Tibial artery (tissue), 4 donors: ENCODE measurements around the gene OPN5.

ENCODE experiments used
- DNase-seq, 2 donors: peaks; one replicate each; pipeline ENCODE4 v3.0.0-alpha.2; 2019
- H3K27ac ChIP-seq, 2 donors: fragments of 200-600 bp; sonication (generic) in 1 of 2; 1 replicate in 1 of 2; 2 replicates in 1 of 2; pipeline ENCODE4 v1.5.1; 2018 to 2019; ENCODE audit warnings: mild to moderate bottlenecking in 1 of 2
- H3K27me3 ChIP-seq, 2 donors: fragments of 200-600 bp; sonication (generic) in 1 of 2; one replicate each; pipeline versions ENCODE4 v1.5.1 to v1.6.0; 2016 to 2019
- H3K36me3 ChIP-seq, 3 donors: fragments of 200-600 bp; sonication (generic) in 2 of 3; one replicate each; pipeline ENCODE4 v1.5.1; 2016 to 2019; ENCODE audit warnings: mild to moderate bottlenecking in 2 of 3
- H3K4me1 ChIP-seq, 4 donors: fragments of 200-600 bp; sonication (generic) in 2 of 4; 1 replicate in 3 of 4; 2 replicates in 1 of 4; pipeline ENCODE4 v1.5.1; 2016 to 2019
- H3K4me3 ChIP-seq, 2 donors: fragments of 200-600 bp; sonication (generic) in 1 of 2; 1 replicate in 1 of 2; 2 replicates in 1 of 2; pipeline ENCODE4 v1.5.1; 2018 to 2019; ENCODE audit warnings: mild to moderate bottlenecking in 2 of 2
- H3K9me3 ChIP-seq, 3 donors: fragments of 200-600 bp; sonication (generic) in 1 of 3; one replicate each; pipeline ENCODE4 v1.5.1; 2016 to 2019
- intact Hi-C: fragments of 100-400 bp; cut with DNase I; formaldehyde crosslinking; loops from one replicate; pipeline ENCODE4 v1.15.0; 2023; ENCODE audit warnings: low total_unique reads
- TF ChIP-seq, protein P1 (sequence below), 2 experiments: fragments of 200-600 bp in 1 of 2; fragments of 450-650 bp in 1 of 2; IDR thresholded peaks; one replicate each; pipeline ENCODE4 v1.5.1; 2017 to 2019; ENCODE audit warnings: antibody characterized with exemption in 2 of 2, mild to moderate bottlenecking in 1 of 2, moderate library complexity in 1 of 2

Gene OPN5

GRCh38 chr6:47789553-47789952, 7.7 kb downstream of the OPN5 start:
- peaks cover 0 to 9% (median 0%) of the 10 kb centered on the region in 4 donors for H3K4me1 ChIP-seq
- no peak for DNase-seq
- H3K9me3 ChIP-seq: no peaks in the 10 kb centered on the region
- peaks cover 0 to 5% of the 10 kb centered on the region in 2 donors for H3K27me3 ChIP-seq
- intact Hi-C loops: no loop called here
- no peaks in the 10 kb centered on the region for H3K36me3 ChIP-seq
- H3K4me3 ChIP-seq: no peak overlapping the region
- TF ChIP-seq, protein P1, sequence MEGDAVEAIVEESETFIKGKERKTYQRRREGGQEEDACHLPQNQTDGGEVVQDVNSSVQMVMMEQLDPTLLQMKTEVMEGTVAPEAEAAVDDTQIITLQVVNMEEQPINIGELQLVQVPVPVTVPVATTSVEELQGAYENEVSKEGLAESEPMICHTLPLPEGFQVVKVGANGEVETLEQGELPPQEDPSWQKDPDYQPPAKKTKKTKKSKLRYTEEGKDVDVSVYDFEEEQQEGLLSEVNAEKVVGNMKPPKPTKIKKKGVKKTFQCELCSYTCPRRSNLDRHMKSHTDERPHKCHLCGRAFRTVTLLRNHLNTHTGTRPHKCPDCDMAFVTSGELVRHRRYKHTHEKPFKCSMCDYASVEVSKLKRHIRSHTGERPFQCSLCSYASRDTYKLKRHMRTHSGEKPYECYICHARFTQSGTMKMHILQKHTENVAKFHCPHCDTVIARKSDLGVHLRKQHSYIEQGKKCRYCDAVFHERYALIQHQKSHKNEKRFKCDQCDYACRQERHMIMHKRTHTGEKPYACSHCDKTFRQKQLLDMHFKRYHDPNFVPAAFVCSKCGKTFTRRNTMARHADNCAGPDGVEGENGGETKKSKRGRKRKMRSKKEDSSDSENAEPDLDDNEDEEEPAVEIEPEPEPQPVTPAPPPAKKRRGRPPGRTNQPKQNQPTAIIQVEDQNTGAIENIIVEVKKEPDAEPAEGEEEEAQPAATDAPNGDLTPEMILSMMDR (IDR thresholded peaks at IDR 0.05): no peak
- no peak overlapping the region for H3K27ac ChIP-seq

- H3K27ac ChIP-seq: no peak overlapping the region
- H3K27me3 ChIP-seq: peaks cover 0 to 5% of the 10 kb centered on the region in 2 donors
- H3K36me3 ChIP-seq: no peaks in the 10 kb centered on the region
- no peak for DNase-seq
- peaks cover 0 to 9% (median 0%) of the 10 kb centered on the region in 4 donors for H3K4me1 ChIP-seq
- H3K9me3 ChIP-seq: no peaks in the 10 kb centered on the region
- no peak overlapping the region for H3K4me3 ChIP-seq
- intact Hi-C loops: no loop called here
- TF ChIP-seq, protein P1 (IDR thresholded peaks at IDR 0.05): no peak
Measured at GRCh38 chr6:47792216-47792733, 10.4 kb downstream of the OPN5 start.

- Histone ChIP-seq H3K4me3 (no peak overlapping the region), H3K27me3 (no peaks in the 10 kb centered on the region), H3K4me1 (no peaks in the 10 kb centered on the region), H3K36me3 (no peaks in the 10 kb centered on the region), H3K27ac (no peak overlapping the region), H3K9me3 (no peaks in the 10 kb centered on the region)
- TF ChIP-seq, protein P1 (IDR thresholded peaks at IDR 0.05): no peak
- intact Hi-C loops: no loop called here
- no peak for DNase-seq
Measured at GRCh38 chr6:47794577-47795135, 12.8 kb downstream of the OPN5 start.

- TF ChIP-seq, protein P1 (IDR thresholded peaks at IDR 0.05): no peak
- no peak for DNase-seq
- Histone ChIP-seq H3K27me3 (no peaks in the 10 kb centered on the region), H3K36me3 (no peaks in the 10 kb centered on the region), H3K4me3 (no peak overlapping the region), H3K9me3 (no peaks in the 10 kb centered on the region), H3K4me1 (no peaks in the 10 kb centered on the region), H3K27ac (no peak overlapping the region)
- intact Hi-C loops: no loop called here
Measured at GRCh38 chr6:47801984-47802383, 20.2 kb downstream of the OPN5 start.

- TF ChIP-seq, protein P1 (IDR thresholded peaks at IDR 0.05): no peak
- H3K9me3 ChIP-seq: no peaks in the 10 kb centered on the region
- no peak overlapping the region for H3K4me3 ChIP-seq
- H3K27ac ChIP-seq: no peak overlapping the region
- no peaks in the 10 kb centered on the region for H3K4me1 ChIP-seq
- no peak for DNase-seq
- no peaks in the 10 kb centered on the region for H3K27me3 ChIP-seq
- no peaks in the 10 kb centered on the region for H3K36me3 ChIP-seq
- intact Hi-C loops: no loop called here
Measured at GRCh38 chr6:47804821-47805220, 23.0 kb downstream of the OPN5 start.
